GM21786 (cell line): ENCODE data around the gene NUP50.

ENCODE experiments used
- ATAC-seq: cut with Tn5 transposase; IDR thresholded peaks from one replicate; pipeline ENCODE4 v1.9.1; 2021; ENCODE audit not compliant: unreplicated experiment

Gene NUP50

GRCh38 chr22:45208696-45208992 lies 44.9 kb downstream of the NUP50 start:
- no peak for ATAC-seq

GRCh38 chr22:45208993-45209838 lies 45.5 kb downstream of the NUP50 start:
- no peak for ATAC-seq

- no peak for ATAC-seq
These were observed 46.4 kb downstream of the NUP50 start for GRCh38 chr22:45210174-45210573.

GRCh38 chr22:45210577-45210976 lies 46.9 kb downstream of the NUP50 start:
- no peak for ATAC-seq

GRCh38 chr22:45210991-45211390 lies 47.3 kb downstream of the NUP50 start:
- no peak for ATAC-seq

- ATAC-seq: no peak
These were observed 47.7 kb downstream of the NUP50 start for GRCh38 chr22:45211435-45211834.

- no peak for ATAC-seq
These were observed 48.1 kb downstream of the NUP50 start for GRCh38 chr22:45211848-45212247.

- no peak for ATAC-seq
These were observed 48.6 kb downstream of the NUP50 start for GRCh38 chr22:45212306-45212709.

- ATAC-seq: no peak
These were observed 49.4 kb downstream of the NUP50 start for GRCh38 chr22:45212992-45213751.

- no peak for ATAC-seq
These were observed 52.6 kb downstream of the NUP50 start for GRCh38 chr22:45216133-45217003.

GRCh38 chr22:45217345-45217744 lies 53.6 kb downstream of the NUP50 start:
- no peak for ATAC-seq

- ATAC-seq: no peak
These were observed 54.1 kb downstream of the NUP50 start for GRCh38 chr22:45217806-45218205.

GRCh38 chr22:45218976-45219375 lies 55.3 kb downstream of the NUP50 start:
- ATAC-seq: no peak

GRCh38 chr22:45221201-45221600 lies 57.5 kb downstream of the NUP50 start:
- ATAC-seq: no peak

- ATAC-seq: no peak
These were observed 59.8 kb downstream of the NUP50 start for GRCh38 chr22:45223304-45224117.

GRCh38 chr22:45224331-45224730 lies 60.6 kb downstream of the NUP50 start:
- ATAC-seq: no peak

GRCh38 chr22:45224988-45225731 lies 61.4 kb downstream of the NUP50 start:
- no peak for ATAC-seq

- no peak for ATAC-seq
These were observed 62.2 kb downstream of the NUP50 start for GRCh38 chr22:45225732-45226502.

GRCh38 chr22:45226503-45227186 lies 62.9 kb downstream of the NUP50 start:
- no peak for ATAC-seq
